GM12878 (cell line): Measurements from ENCODE around the gene PROZ. TPM values are rescaled to one million over a fixed set of nuclear protein-coding genes. Genes with fewer than 3 reads are reported as not detected.

Source experiments
- ATAC-seq: fragments of 200-7000 bp; cut with Tn5 transposase; 3 replicates; pipeline ENCODE4 v1.9.1; 2020; ENCODE audit warnings: mild to moderate bottlenecking, moderate library complexity
- BruUV-seq: library from RNA; stranded (reverse); fragments of 400-500 nt; replicated peaks from 2 replicates; lab custom pipeline; 2021; lab: Mats Ljungman, UMichigan
- CTCF ChIA-PET: fragments of 300-600 bp; sonication (Branson Sonifier 250); formaldehyde crosslinking; extraction: SDS; loops from one replicate; lab custom pipeline; 2021; ENCODE audit warnings: inconsistent platforms; lab: Yijun Ruan, JAX
- POLR2A ChIA-PET: fragments of 350-600 bp; formaldehyde crosslinking; extraction: SDS; loops from one replicate; lab custom pipeline; 2021; ENCODE audit warnings: inconsistent platforms; lab: Charles Lee
- RAD21 ChIA-PET: fragments of 300-600 bp; sonication (Branson Sonifier 250); formaldehyde crosslinking; loops from one replicate; lab custom pipeline; 2023; ENCODE audit warnings: antibody characterized with exemption; ENCODE audit not compliant: unreplicated experiment; lab: Charles Lee
- SMC1A ChIA-PET: fragments of 300-600 bp; sonication (Branson Sonifier 250); formaldehyde crosslinking; loops from one replicate; lab custom pipeline; 2023; ENCODE audit not compliant: unreplicated experiment, uncharacterized antibody; lab: Charles Lee
- DNase-seq: peaks from one replicate; pipeline ENCODE4 v3.0.0-alpha.2; 2011; ENCODE audit warnings: low read depth, low spot score
- FAIRE-seq: peaks from 3 replicates; lab custom pipeline; 2011; peaks lifted over from hg19 to GRCh38; lab: Jason Lieb, UNC
- H2AFZ ChIP-seq: 2 replicates; pipeline ENCODE4 v1.6.0; 2011; ENCODE audit warnings: low read depth, low read length, control low read depth; ENCODE audit not compliant: control insufficient read depth
- H3K27ac ChIP-seq: 2 replicates; pipeline ENCODE4 v1.5.1; 2011; ENCODE audit warnings: control low read depth; ENCODE audit not compliant: control insufficient read depth, insufficient read depth
- H3K27me3 ChIP-seq, 2 experiments: replicated peaks in 1 of 2; 2 replicates each; pipeline versions ENCODE4 v1.6.0 to v1.6.1; 2011; ENCODE audit warnings: low read length in 1 of 2; ENCODE audit not compliant: control insufficient read depth in 2 of 2, insufficient read depth in 2 of 2
- H3K36me3 ChIP-seq, 2 experiments: 2 replicates each; pipeline ENCODE4 v1.5.1; 2011; ENCODE audit warnings: low read length in 1 of 2; ENCODE audit not compliant: control insufficient read depth in 2 of 2, insufficient read depth in 2 of 2
- H3K4me1 ChIP-seq: 2 replicates; pipeline ENCODE4 v1.6.1; 2011; ENCODE audit warnings: mild to moderate bottlenecking, low read length, moderate library complexity, mixed read lengths; ENCODE audit not compliant: control insufficient read depth, insufficient read depth
- H3K4me2 ChIP-seq: 2 replicates; pipeline ENCODE4 v1.6.0; 2011; ENCODE audit warnings: control low read depth; ENCODE audit not compliant: control insufficient read depth, insufficient read depth
- H3K4me3 ChIP-seq: fragments of 200-600 bp; sonication (generic); 2 replicates; pipeline ENCODE4 v1.5.1; 2016
- H3K79me2 ChIP-seq: 2 replicates; pipeline ENCODE4 v1.6.0; 2011; ENCODE audit warnings: low read length; ENCODE audit not compliant: control insufficient read depth, insufficient read depth
- H3K9ac ChIP-seq: 2 replicates; pipeline ENCODE4 v1.8.0; 2011; ENCODE audit warnings: low read length, control low read depth, mixed read lengths; ENCODE audit not compliant: control insufficient read depth, insufficient read depth
- H3K9me3 ChIP-seq: replicated peaks from 3 replicates; pipeline ENCODE4 v1.5.1; 2011; ENCODE audit warnings: mild to moderate bottlenecking, low read length; ENCODE audit not compliant: control insufficient read depth, insufficient read depth
- H4K20me1 ChIP-seq: 2 replicates; pipeline ENCODE4 v1.6.0; 2011; ENCODE audit not compliant: control insufficient read depth, insufficient read depth
- ATF7 ChIP-seq: fragments of 450-650 bp; IDR thresholded peaks from 2 replicates; pipeline ENCODE4 v1.6.1; 2016; ENCODE audit warnings: low read depth, mild to moderate bottlenecking
- CHD1 ChIP-seq: IDR thresholded peaks from 2 replicates; pipeline ENCODE4 v1.6.1; 2012; ENCODE audit warnings: low read depth, low read length, improper control_type of control experiment
- EP300 ChIP-seq, 2 experiments: fragments of 150-350 bp in 1 of 2; IDR thresholded peaks; 2 replicates each; pipeline ENCODE4 v1.6.1; 2011 to 2012; ENCODE audit warnings: low read depth in 2 of 2, low read length in 2 of 2, borderline replicate concordance in 1 of 2, improper control_type of control experiment in 1 of 2, inconsistent platforms in 1 of 2; ENCODE audit not compliant: control insufficient read depth in 1 of 2
- KAT2A ChIP-seq: conservative IDR thresholded peaks from 2 replicates; pipeline ENCODE4 v1.6.1; 2011; ENCODE audit warnings: low read depth, low read length; ENCODE audit not compliant: control insufficient read depth
- POLR2A ChIP-seq: IDR thresholded peaks from 2 replicates; pipeline ENCODE4 v1.6.1; 2011; ENCODE audit warnings: low read depth, mild to moderate bottlenecking, low read length
- RFX5 ChIP-seq: IDR thresholded peaks from 2 replicates; pipeline ENCODE4 v1.6.1; 2011; ENCODE audit warnings: low read depth, low read length, improper control_type of control experiment
- SREBF1 ChIP-seq: IDR thresholded peaks from 2 replicates; pipeline ENCODE4 v1.6.1; 2012; ENCODE audit warnings: mild to moderate bottlenecking, low read length
- ZNF207 ChIP-seq: fragments of 450-650 bp; IDR thresholded peaks from 2 replicates; pipeline ENCODE4 v1.6.1; 2014; ENCODE audit warnings: antibody characterized with exemption, mild to moderate bottlenecking, borderline replicate concordance
- WGBS: methylation state at CpG from one replicate; pipeline ENCODE4 v1.1.6; 2016; ENCODE audit warnings: low lambda C conversion rate; ENCODE audit not compliant: insufficient replicate concordance, insufficient coverage; ENCODE audit errors: missing lambda C conversion rate; 5-methylcytosine and 5-hydroxymethylcytosine counted together
- in situ Hi-C: fragments of 300-500 bp; cut with MboI; formaldehyde crosslinking; loops from 9 replicates; pipeline ENCODE4 v1.14.3; 2018; ENCODE audit warnings: mixed read lengths
- intact Hi-C: fragments of 100-400 bp; cut with micrococcal nuclease; formaldehyde crosslinking; loops from one replicate; pipeline ENCODE4 v1.14.2; 2022; ENCODE audit not compliant: unreplicated experiment
- polyA plus RNA-seq, 11 experiments: library from polyadenylated mRNA; depleted of rRNA in 4 of 11; unstranded in 6 of 11; stranded (reverse) in 5 of 11; fragments of >200 nt; fragmentation: Nextera tagmentation in 4 of 11; fragmentation: Illumina TruSeq in 1 of 11; extraction: Ambion mirVana in 4 of 11; extraction: Trizol in 1 of 11; gene quantifications; 1 replicate in 1 of 11; 2 replicates in 10 of 11; pipeline versions ENCODE4 v1.2.1 to v1.2.3, GENCODE V29; 2011 to 2016; ENCODE audit warnings: inconsistent platforms in 2 of 11, missing spikeins in 2 of 11, low read depth in 1 of 11
- total RNA-seq, 4 experiments: library from RNA; depleted of rRNA in 3 of 4; stranded (reverse); fragments of >200 nt in 3 of 4; fragmentation: Illumina TruSeq in 1 of 4; extraction: Trizol in 1 of 4; gene quantifications; 2 replicates each; pipeline versions ENCODE4 v1.2.1 to v1.2.3, GENCODE V29; 2013 to 2021
- TF ChIP-seq, protein P1 (sequence below): IDR thresholded peaks from 2 replicates; pipeline ENCODE4 v1.6.1; 2011; ENCODE audit warnings: borderline replicate concordance, low read depth, mild to moderate bottlenecking, moderate library complexity, mixed read lengths, low read length; ENCODE audit not compliant: insufficient read depth; ENCODE audit errors: extremely low read length
- TF ChIP-seq, protein P2 (sequence below): fragments of 450-650 bp; formaldehyde crosslinking; IDR thresholded peaks from 2 replicates; pipeline ENCODE4 v1.4.0; 2020; ENCODE audit warnings: mild to moderate bottlenecking, moderate library complexity
- TF ChIP-seq, protein P3 (sequence below): IDR thresholded peaks from 2 replicates; pipeline ENCODE4 v1.6.1; 2012; ENCODE audit warnings: low read depth, low read length, improper control_type of control experiment
- TF ChIP-seq, protein P4 (sequence below): fragments of 450-650 bp; IDR thresholded peaks from 2 replicates; pipeline ENCODE4 v1.6.1; 2018; ENCODE audit warnings: borderline replicate concordance, mild to moderate bottlenecking; ENCODE audit not compliant: partially characterized antibody

The PROZ gene
- total and polyA plus RNA-seq, 10 of the 15 experiments (the other 5 are each of a cell fraction or from before 2014, with no cell fraction given) = 0.07 to 0.24 (median 0.21) TPM; not detected in 7

DNA sequence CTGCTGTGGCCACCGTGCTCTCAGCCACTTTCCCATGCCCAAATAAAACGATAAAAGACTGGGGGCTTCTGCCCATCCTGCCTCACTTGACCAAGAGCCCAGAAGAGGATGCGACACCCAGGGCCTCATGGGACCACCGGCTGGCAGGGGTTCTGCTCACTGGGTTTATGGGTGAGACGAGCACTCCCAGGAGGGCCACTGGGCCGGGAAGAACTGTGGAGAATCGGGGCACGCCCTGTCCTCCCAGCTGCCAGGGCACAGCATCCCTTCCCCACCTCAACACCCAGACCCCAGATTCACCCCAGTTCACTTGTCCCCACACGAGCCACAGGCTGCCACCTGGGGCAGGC lies 40.6 kb upstream of the PROZ start:
- Histone ChIP-seq H3K27ac (no peak overlapping the region), H4K20me1 (no peaks in the 10 kb centered on the region), H3K27me3 (no peaks in the 10 kb centered on the region), H3K4me1 (no peaks in the 10 kb centered on the region), H3K4me3 (no peak overlapping the region), H3K4me2 (no peak overlapping the region), H2AFZ (no peak overlapping the region), H3K79me2 (no peaks in the 10 kb centered on the region), H3K9ac (no peak overlapping the region), H3K36me3 (no peaks in the 10 kb centered on the region), H3K9me3 (no peaks in the 10 kb centered on the region)
- RAD21 ChIA-PET = no interaction called here
- CTCF ChIA-PET = no interaction called here
- whole genome bisulfite sequencing = 17% methylated on average over 9 of the region's 9 CpGs
- FAIRE-seq (no peak), DNase-seq (no peak), ATAC-seq (no peak)
- TF ChIP-seq ZNF207 (no peak), SREBF1 (no peak), KAT2A (no peak), ATF7 (no peak), EP300 (IDR thresholded peaks at IDR 0.05; ENCODE audit: borderline replicate concordance in 1 of 2, control insufficient read depth in 1 of 2, low read depth in 2 of 2, low read length in 2 of 2) (no peak), RFX5 (no peak), POLR2A (no peak), CHD1 (no peak)
- TF ChIP-seq, protein P1, sequence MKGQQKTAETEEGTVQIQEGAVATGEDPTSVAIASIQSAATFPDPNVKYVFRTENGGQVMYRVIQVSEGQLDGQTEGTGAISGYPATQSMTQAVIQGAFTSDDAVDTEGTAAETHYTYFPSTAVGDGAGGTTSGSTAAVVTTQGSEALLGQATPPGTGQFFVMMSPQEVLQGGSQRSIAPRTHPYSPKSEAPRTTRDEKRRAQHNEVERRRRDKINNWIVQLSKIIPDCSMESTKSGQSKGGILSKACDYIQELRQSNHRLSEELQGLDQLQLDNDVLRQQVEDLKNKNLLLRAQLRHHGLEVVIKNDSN = no peak
- TF ChIP-seq, protein P2, sequence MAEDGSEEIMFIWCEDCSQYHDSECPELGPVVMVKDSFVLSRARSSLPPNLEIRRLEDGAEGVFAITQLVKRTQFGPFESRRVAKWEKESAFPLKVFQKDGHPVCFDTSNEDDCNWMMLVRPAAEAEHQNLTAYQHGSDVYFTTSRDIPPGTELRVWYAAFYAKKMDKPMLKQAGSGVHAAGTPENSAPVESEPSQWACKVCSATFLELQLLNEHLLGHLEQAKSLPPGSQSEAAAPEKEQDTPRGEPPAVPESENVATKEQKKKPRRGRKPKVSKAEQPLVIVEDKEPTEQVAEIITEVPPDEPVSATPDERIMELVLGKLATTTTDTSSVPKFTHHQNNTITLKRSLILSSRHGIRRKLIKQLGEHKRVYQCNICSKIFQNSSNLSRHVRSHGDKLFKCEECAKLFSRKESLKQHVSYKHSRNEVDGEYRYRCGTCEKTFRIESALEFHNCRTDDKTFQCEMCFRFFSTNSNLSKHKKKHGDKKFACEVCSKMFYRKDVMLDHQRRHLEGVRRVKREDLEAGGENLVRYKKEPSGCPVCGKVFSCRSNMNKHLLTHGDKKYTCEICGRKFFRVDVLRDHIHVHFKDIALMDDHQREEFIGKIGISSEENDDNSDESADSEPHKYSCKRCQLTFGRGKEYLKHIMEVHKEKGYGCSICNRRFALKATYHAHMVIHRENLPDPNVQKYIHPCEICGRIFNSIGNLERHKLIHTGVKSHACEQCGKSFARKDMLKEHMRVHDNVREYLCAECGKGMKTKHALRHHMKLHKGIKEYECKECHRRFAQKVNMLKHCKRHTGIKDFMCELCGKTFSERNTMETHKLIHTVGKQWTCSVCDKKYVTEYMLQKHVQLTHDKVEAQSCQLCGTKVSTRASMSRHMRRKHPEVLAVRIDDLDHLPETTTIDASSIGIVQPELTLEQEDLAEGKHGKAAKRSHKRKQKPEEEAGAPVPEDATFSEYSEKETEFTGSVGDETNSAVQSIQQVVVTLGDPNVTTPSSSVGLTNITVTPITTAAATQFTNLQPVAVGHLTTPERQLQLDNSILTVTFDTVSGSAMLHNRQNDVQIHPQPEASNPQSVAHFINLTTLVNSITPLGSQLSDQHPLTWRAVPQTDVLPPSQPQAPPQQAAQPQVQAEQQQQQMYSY (CRISPR knock-in tag) = no peak
- TF ChIP-seq, protein P3, sequence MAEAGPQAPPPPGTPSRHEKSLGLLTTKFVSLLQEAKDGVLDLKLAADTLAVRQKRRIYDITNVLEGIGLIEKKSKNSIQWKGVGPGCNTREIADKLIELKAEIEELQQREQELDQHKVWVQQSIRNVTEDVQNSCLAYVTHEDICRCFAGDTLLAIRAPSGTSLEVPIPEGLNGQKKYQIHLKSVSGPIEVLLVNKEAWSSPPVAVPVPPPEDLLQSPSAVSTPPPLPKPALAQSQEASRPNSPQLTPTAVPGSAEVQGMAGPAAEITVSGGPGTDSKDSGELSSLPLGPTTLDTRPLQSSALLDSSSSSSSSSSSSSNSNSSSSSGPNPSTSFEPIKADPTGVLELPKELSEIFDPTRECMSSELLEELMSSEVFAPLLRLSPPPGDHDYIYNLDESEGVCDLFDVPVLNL = no peak
- TF ChIP-seq, protein P4, sequence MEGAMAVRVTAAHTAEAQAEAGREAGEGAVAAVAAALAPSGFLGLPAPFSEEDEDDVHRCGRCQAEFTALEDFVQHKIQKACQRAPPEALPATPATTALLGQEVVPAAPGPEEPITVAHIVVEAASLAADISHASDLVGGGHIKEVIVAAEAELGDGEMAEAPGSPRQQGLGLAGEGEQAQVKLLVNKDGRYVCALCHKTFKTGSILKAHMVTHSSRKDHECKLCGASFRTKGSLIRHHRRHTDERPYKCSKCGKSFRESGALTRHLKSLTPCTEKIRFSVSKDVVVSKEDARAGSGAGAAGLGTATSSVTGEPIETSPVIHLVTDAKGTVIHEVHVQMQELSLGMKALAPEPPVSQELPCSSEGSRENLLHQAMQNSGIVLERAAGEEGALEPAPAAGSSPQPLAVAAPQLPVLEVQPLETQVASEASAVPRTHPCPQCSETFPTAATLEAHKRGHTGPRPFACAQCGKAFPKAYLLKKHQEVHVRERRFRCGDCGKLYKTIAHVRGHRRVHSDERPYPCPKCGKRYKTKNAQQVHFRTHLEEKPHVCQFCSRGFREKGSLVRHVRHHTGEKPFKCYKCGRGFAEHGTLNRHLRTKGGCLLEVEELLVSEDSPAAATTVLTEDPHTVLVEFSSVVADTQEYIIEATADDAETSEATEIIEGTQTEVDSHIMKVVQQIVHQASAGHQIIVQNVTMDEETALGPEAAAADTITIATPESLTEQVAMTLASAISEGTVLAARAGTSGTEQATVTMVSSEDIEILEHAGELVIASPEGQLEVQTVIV = no peak
- intact Hi-C loops (no loop called here), in situ Hi-C loops (no loop called here)
- no TSS peak for BruUV-seq
- POLR2A ChIA-PET = no interaction called here
- SMC1A ChIA-PET = no interaction called here
